ENCODE measurements around the gene SQSTM1. TPM values are rescaled to one million over a fixed set of nuclear protein-coding genes. Genes with fewer than 3 reads are reported as not detected.
A peak's percentile ranks its signal among the peaks of the same experiment; 100 is the strongest.
"Not testable (repeated sequence)": the region's sequence is repeated elsewhere in the genome, so short reads cannot be mapped to it uniquely, and the experiment has no call there.

SQSTM1 gene
- total RNA-seq, 1 donor from 2014 or later = 758 TPM

DNA sequence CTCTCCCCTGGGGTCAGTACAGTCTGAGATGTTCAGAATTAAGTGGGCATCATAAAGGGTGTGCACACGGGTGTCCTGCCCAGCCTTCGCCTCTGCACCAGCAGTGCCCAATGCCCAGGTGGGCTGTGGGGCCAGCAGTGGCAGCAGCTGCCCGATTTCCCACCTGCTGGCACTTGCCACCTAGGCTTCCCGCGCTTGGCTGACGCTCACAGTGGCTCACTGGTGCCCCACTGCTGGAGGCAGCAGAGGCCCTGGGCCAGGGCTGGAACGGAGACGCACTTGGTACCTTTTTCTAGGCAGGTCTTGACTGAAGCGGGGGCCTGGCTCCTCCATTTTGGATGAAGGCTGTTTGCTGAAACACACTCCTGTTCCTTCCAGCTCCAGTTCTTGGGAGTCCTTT, 20.9 kb downstream of the SQSTM1 start:
- no peak for DNase-seq (ENCODE audit: low read depth, low spot score)

- no peak for DNase-seq (ENCODE audit: low read depth, low spot score)
Measured at GRCh38 chr5:179852993-179853547, 32.4 kb downstream of the SQSTM1 start.

DNA sequence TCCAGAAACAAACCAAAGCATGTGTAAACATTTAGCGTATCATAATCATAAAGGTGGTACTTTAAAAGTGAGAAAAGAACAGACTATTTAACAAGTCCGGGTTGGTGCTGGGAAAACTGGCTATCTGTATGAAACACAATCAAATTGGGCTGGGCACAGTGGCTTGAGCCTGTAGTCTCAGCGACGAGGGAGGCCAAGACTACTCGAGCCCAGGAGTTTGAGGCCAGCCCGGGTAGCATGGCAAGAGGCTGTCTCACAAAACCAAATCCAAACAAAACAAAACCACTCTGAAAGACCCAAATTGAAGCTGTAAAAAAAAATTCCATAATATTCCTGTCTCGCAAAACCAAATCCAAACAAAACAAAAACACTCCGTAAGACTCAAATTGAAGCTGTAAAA, 33.7 kb downstream of the SQSTM1 start:
- DNase-seq (ENCODE audit: low read depth, low spot score) = no peak

DNA sequence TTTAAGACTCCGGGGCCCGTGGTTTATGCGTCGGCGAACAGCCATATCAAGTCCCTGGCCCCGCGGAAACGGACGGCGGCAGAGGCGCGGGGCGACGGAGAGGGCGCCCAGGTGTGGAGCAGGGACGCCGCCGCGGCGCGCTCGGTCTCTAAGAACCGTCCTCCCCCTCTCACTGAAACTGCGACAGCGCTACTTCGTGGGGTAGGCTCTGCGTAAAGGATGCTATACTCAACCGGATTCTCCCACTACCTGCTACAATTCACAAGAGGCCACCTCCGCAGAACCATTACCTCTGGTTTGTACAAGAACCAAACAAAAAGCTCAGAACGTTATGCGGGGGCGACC, 37.5 kb downstream of the SQSTM1 start:
- no peak for DNase-seq (ENCODE audit: low read depth, low spot score)

GRCh38 chr5:179858586-179859427, 38.1 kb downstream of the SQSTM1 start, which contains the start of gene MRNIP:
MRNIP (minus strand) TSS chr5:179858817; CDS start chr5:179858796, 21 bp downstream.
- peak; percentile 83 for DNase-seq (ENCODE audit: low read depth, low spot score)

DNA sequence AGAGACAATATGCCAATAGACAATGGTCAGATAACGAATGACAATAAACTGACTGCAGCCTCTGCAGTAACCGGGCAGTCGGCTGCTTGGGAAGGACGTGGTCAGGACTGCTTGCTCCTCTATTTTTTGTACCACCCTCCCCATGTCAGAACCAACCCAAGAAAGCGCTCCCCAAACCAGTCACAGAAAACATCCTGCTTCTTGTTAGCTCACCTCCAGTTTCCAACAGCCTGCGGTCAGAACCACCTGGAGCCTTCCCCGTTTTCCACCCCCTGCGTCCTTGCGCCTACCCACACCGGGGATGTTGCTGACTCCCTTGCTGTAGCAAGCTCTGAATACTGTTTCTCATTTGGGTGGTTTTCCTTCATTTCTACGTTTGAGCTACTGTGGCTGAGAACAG, 39.6 kb downstream of the SQSTM1 start:
- DNase-seq (ENCODE audit: low read depth, low spot score) = no peak

- no peak for DNase-seq (ENCODE audit: low read depth, low spot score)
Measured at GRCh38 chr5:179862296-179862695, 41.6 kb downstream of the SQSTM1 start.

- no peak for DNase-seq (ENCODE audit: low read depth, low spot score)
Measured at GRCh38 chr5:179862891-179863290, 42.2 kb downstream of the SQSTM1 start.

DNA sequence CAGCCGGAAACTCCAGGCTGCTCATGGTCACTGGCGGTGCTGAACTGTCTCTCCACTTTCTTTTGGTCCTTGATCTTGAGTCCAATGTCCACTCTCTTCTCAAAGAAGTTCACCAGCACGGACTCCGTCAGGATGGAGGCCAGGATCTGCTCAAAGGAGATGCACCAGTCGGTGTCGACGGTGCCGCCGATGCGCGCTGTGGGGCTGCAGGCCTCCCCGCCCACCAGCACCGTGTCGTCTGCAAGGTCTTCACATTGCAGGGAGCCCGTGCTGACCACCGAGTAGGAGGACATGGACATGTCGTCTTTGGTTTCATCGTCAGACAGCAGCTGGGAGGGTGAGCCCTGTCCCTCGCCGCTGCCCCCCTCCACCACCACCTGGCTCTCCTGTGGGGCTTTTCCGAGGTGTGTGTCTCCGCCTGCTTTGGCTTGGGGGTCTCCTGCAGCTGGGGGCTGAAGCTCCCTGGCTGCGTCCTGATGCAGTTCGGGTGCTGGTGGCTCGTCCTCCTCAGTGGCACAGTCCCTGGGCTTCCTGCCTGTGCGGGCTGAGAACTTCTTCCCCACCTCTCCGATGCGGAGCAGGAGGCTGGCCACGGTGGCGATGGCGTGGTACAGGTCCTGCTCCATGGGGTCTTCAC, 42.9 kb downstream of the SQSTM1 start:
- no peak for DNase-seq (ENCODE audit: low read depth, low spot score)

DNA sequence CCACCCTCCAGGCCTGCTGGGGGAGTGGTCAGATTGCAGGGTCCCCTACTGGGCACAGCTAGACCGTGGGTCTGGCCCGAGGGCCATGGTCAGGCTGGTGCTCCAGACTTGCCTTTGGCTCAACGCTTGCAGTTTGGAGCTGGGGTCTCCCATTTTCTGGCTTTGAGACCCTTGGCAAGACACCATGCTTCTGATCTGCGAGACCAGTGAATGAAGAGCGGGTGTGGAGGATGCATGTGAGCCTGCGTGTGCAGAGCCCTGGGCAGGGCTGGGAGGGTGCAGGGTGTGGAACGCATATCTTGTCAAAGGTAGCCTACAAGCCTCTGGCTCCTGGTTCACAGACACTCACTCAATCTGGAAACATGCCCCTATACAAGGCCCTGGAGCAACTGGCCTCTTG, 44.0 kb downstream of the SQSTM1 start:
- DNase-seq (ENCODE audit: low read depth, low spot score) = no peak

DNA sequence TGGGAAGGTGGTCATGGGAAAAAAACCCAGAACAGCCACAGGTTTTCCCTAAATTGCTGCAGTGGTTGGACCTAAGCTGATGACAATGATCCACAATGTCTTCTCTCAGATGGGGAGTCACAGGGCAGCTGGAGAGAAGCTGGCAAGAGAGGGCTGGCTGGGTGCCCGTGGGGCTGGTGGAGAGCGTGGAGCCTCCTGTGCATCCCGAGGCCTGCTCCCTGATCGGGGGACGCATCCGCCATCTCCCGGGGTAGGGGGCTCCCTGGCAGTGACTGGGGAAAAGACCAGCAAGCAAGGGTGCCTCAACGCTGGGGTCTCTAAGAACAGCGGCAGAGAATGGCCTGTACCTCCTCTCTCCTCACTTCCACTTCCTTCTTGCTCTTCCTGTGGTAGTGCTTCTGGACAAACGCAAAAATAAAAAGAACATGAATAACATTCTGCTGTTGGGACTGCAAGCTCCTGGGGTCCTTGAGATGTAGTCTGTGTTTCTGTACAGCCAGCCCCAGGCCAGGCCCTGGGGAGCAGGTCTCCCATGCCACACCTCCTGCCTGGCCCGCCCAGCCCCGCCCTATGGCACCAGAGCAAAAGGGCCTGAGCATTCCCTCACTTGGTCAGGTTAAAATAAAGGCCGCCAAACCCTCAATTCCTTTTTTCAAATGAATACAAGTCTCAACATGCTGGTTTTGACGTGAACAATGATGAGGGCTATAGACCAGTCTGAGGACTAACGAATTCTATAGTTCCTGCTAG, 45.0 kb downstream of the SQSTM1 start:
- DNase-seq (ENCODE audit: low read depth, low spot score) = no peak

- DNase-seq (ENCODE audit: low read depth, low spot score) = no peak
Measured at GRCh38 chr5:179866241-179867078, 45.8 kb downstream of the SQSTM1 start.

DNA sequence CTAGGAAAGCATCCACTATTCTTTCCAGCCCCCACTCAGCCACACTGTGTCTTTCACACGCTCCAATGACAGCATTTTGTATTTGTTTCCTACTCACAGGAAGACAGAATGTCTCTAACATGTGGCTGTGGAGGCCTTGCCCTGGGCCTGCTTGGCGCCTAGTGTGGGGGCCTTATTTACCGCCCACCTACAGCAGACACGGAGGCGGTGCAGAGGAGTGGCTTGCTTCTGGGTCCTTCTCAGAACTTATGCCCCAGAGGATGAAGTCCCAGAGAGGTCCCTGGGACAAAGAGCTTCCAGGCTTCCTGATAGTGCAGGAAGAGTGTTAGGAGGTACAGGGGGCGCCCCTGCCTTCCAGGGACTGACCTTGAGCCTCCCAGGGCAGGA, 46.4 kb downstream of the SQSTM1 start:
- DNase-seq (ENCODE audit: low read depth, low spot score) = no peak

- no peak for DNase-seq (ENCODE audit: low read depth, low spot score)
Measured at GRCh38 chr5:179867476-179867875, 46.8 kb downstream of the SQSTM1 start.

GRCh38 chr5:179868541-179868940, 47.8 kb downstream of the SQSTM1 start:
- no peak for DNase-seq (ENCODE audit: low read depth, low spot score)

GRCh38 chr5:179869101-179869500, 48.4 kb downstream of the SQSTM1 start:
- DNase-seq (ENCODE audit: low read depth, low spot score) = no peak

- no peak for DNase-seq (ENCODE audit: low read depth, low spot score)
Measured at GRCh38 chr5:179869641-179870402, 49.1 kb downstream of the SQSTM1 start.

DNA sequence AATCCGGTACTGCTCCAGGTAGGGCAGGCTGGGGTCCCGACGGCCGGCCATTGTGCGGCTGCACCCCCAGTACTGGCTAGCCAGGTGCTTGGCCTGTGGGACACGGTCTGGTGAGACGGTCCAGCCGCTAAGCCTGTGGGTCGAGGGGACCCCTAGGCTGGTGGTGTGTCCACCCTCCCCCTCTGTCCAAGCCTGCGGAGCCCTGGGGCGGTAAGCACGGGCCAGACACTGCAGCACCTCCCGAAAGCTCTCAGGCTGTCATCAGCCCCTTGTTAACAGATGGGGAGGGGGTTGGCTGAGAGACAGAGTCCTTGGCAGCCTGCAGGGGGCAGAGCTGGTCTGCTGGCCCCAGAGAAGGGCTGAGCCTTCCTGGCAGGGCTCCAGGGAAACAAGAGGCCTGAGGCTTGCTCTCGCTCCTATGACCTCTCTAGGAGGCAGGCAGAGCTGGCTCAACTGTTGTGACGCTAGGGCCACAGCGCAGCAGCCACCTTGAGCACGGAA, 49.7 kb downstream of the SQSTM1 start:
- no peak for DNase-seq (ENCODE audit: low read depth, low spot score)

DNA sequence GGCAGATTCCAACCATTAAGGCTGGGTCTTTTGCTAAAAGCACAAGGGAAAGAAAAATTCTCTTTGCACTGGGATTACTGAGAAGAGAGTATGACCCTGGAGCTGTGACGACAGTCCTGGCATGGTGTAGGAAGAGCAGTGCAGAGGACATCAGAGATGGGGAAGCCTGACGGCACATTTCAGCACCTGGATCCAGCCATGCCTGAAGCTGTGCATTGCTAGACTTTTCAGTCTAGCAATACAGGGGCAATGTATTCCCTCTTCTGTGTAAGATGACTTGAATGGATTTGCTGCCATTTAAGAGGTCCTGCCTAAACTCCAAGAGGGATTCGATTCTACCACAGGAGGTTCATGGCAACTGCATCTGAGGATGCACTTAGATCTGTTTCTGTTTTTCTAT, 50.2 kb downstream of the SQSTM1 start:
- DNase-seq (ENCODE audit: low read depth, low spot score) = no peak

- not testable (repeated sequence) for DNase-seq (ENCODE audit: low read depth, low spot score)
Measured at GRCh38 chr5:179871533-179871932, 50.8 kb downstream of the SQSTM1 start.

Data from pulmonary artery endothelial cell (primary cell).